ENCODE measurements around the gene SEMA5B.

- no peak for TF ChIP-seq CTCF (conservative IDR thresholded peaks at IDR 0.05)
- no peak for TF ChIP-seq EZH2 (IDR thresholded peaks at IDR 0.05; ENCODE audit: low read depth)
Measured at GRCh38 chr3:123053107-123053506, 25.5 kb upstream of the SEMA5B start.

Measured in PC-9 (cell line).